Esophagus muscularis mucosa (tissue), 4 donors: ENCODE measurements around the gene KCNQ5. TPM values are rescaled to one million over a fixed set of nuclear protein-coding genes. Genes with fewer than 3 reads are reported as not detected.
"Not testable (repeated sequence)": the region's sequence is repeated elsewhere in the genome, so short reads cannot be mapped to it uniquely, and the experiment has no call there.

Source experiments
- DNase-seq: peaks from one replicate; pipeline ENCODE4 v3.0.0-alpha.2; 2017; ENCODE audit errors: extremely low spot score
- H3K27ac ChIP-seq, 4 donors: fragments of 200-600 bp; sonication (generic); replicated peaks in 1 of 4; 1 replicate in 3 of 4; 2 replicates in 1 of 4; pipeline ENCODE4 v1.5.1; 2016 to 2019; ENCODE audit warnings: mild to moderate bottlenecking in 1 of 4
- H3K27me3 ChIP-seq, 4 donors: fragments of 200-600 bp; sonication (generic); one replicate each; pipeline versions ENCODE4 v1.5.1 to v1.6.0; 2016 to 2019
- H3K36me3 ChIP-seq, 4 donors: fragments of 200-600 bp; sonication (generic); one replicate each; pipeline ENCODE4 v1.5.1; 2016 to 2019
- H3K4me1 ChIP-seq, 4 donors: fragments of 200-600 bp; sonication (generic); one replicate each; pipeline ENCODE4 v1.5.1; 2016 to 2019
- H3K4me3 ChIP-seq, 4 donors: fragments of 200-600 bp; sonication (generic); 1 replicate in 2 of 4; 2 replicates in 2 of 4; pipeline ENCODE4 v1.5.1; 2016 to 2019; ENCODE audit warnings: mild to moderate bottlenecking in 4 of 4, moderate library complexity in 1 of 4
- H3K9me3 ChIP-seq, 4 donors: fragments of 200-600 bp; sonication (generic); 1 replicate in 3 of 4; 2 replicates in 1 of 4; pipeline ENCODE4 v1.5.1; 2016 to 2019
- CTCF ChIP-seq, 3 experiments: fragments of 200-600 bp in 2 of 3; fragments of 450-650 bp in 1 of 3; sonication (generic) in 2 of 3; IDR thresholded peaks; one replicate each; pipeline ENCODE4 v1.5.1; 2017 to 2019; ENCODE audit warnings: antibody characterized with exemption in 3 of 3, mild to moderate bottlenecking in 2 of 3, moderate library complexity in 1 of 3
- EP300 ChIP-seq: sonication (generic); formaldehyde crosslinking; IDR thresholded peaks from one replicate; pipeline ENCODE4 v1.6.1; 2017; ENCODE audit warnings: antibody characterized with exemption
- POLR2A ChIP-seq: fragments of 450-650 bp; IDR thresholded peaks from one replicate; pipeline ENCODE4 v1.6.1; 2017; ENCODE audit warnings: antibody characterized with exemption, moderate library complexity, mild to moderate bottlenecking, low read depth
- POLR2AphosphoS5 ChIP-seq, 2 donors: sonication (generic); formaldehyde crosslinking; IDR thresholded peaks; one replicate each; pipeline ENCODE4 v1.6.1; 2017; ENCODE audit warnings: antibody characterized with exemption in 2 of 2
- WGBS: methylation state at CpG from one replicate; pipeline ENCODE4 v1.1.5; 2018; 5-methylcytosine and 5-hydroxymethylcytosine counted together
- intact Hi-C: fragments of 100-400 bp; cut with DNase I; formaldehyde crosslinking; loops from one replicate; pipeline ENCODE4 v1.15.1; 2023
- total RNA-seq, 4 donors: library from RNA; depleted of rRNA; stranded (reverse); fragments of >200 nt; gene quantifications; one replicate each; pipeline versions ENCODE4 v1.1.0 to v1.2.1, GENCODE V29; 2016

KCNQ5 gene
- 1 to 10 TPM; 1.2 to 2.2 (median 1.8) TPM for total RNA-seq

GRCh38 chr6:72621291-72622093, at the start of gene KCNQ5:
KCNQ5 (plus strand) TSS chr6:72622064.
- H3K4me3 ChIP-seq, result peak within 1 kb of the TSS; percentile 63 to 74 (median 69)
- TF ChIP-seq EP300 (no peak), CTCF (IDR thresholded peaks at IDR 0.05) (no peak), POLR2AphosphoS5 (IDR thresholded peaks at IDR 0.05) (no peak), POLR2A (no peak)
- peak within 1 kb of the TSS; percentile 30 to 64 (median 50) for H3K27ac ChIP-seq
- no peaks in the 10 kb centered on the region for H3K36me3 ChIP-seq
- peaks cover 33 to 56% (median 46%) of the 10 kb centered on the region in 4 donors for H3K4me1 ChIP-seq
- no peak for DNase-seq
- intact Hi-C loops, result no loop called here
- WGBS, result under 1% methylated on average over 33 of the region's 58 CpGs
- peaks cover 0 to 17% (median 0%) of the 10 kb centered on the region in 4 donors for H3K27me3 ChIP-seq
- H3K9me3 ChIP-seq, result no peaks in the 10 kb centered on the region

GRCh38 chr6:72579865-72580264, 42.0 kb upstream of the KCNQ5 start:
- intact Hi-C loops, result loop anchor here (5.0 kb wide), 1 partner anchor 168 kb away; no protein-coding TSS in a partner anchor
- Histone ChIP-seq H3K27me3 (no peaks in the 10 kb centered on the region), H3K36me3 (no peaks in the 10 kb centered on the region), H3K9me3 (no peaks in the 10 kb centered on the region), H3K4me3 (no peak overlapping the region), H3K27ac (no peak overlapping the region), H3K4me1 (no peaks in the 10 kb centered on the region)
- no peak for DNase-seq
- WGBS, result 84% methylated on average over 2 of the region's 2 CpGs
- TF ChIP-seq POLR2AphosphoS5 (IDR thresholded peaks at IDR 0.05), result no peak
- TF ChIP-seq POLR2A, result no peak
- no peak for TF ChIP-seq CTCF (IDR thresholded peaks at IDR 0.05)
- no peak for TF ChIP-seq EP300

- DNase-seq, result no peak
- Histone ChIP-seq H3K9me3 (no peaks in the 10 kb centered on the region), H3K27ac (no peak overlapping the region), H3K4me3 (no peak overlapping the region), H3K4me1 (no peaks in the 10 kb centered on the region), H3K36me3 (no peaks in the 10 kb centered on the region), H3K27me3 (no peaks in the 10 kb centered on the region)
- no peak for TF ChIP-seq POLR2A
- TF ChIP-seq CTCF (IDR thresholded peaks at IDR 0.05), result peak; percentile 24 to 49 (median 29)
- no peak for TF ChIP-seq EP300
- TF ChIP-seq POLR2AphosphoS5 (IDR thresholded peaks at IDR 0.05), result no peak
- 23% methylated on average over 6 of the region's 6 CpGs for WGBS
- intact Hi-C loops, result loop anchor here (5.0 kb wide), 1 partner anchor 168 kb away; no protein-coding TSS in a partner anchor
These were observed 41.5 kb upstream of the KCNQ5 start for GRCh38 chr6:72580281-72580940.

GRCh38 chr6:72580950-72581349, 40.9 kb upstream of the KCNQ5 start:
- DNase-seq, H3K9me3 ChIP-seq, H3K36me3 ChIP-seq, H3K27me3 ChIP-seq, H3K27ac ChIP-seq, H3K4me3 ChIP-seq, H3K4me1 ChIP-seq: not testable (repeated sequence)
- 98% methylated on average over 2 of the region's 2 CpGs for WGBS
- intact Hi-C loops, result loop anchor here (5.0 kb wide), 1 partner anchor 169 kb away; no protein-coding TSS in a partner anchor

GRCh38 chr6:72588155-72588554, 33.7 kb upstream of the KCNQ5 start:
- intact Hi-C loops, result no loop called here
- no peak for DNase-seq
- Histone ChIP-seq H3K9me3 (no peaks in the 10 kb centered on the region), H3K36me3 (no peaks in the 10 kb centered on the region), H3K4me1 (peaks cover 0 to 2% (median 0%) of the 10 kb centered on the region in 4 donors), H3K27me3 (no peaks in the 10 kb centered on the region), H3K27ac (no peak overlapping the region), H3K4me3 (no peak overlapping the region)
- TF ChIP-seq CTCF (IDR thresholded peaks at IDR 0.05) (no peak), EP300 (no peak), POLR2AphosphoS5 (IDR thresholded peaks at IDR 0.05) (no peak), POLR2A (no peak)
- WGBS, result 97% methylated on average over 7 of the region's 7 CpGs
